ENCODE measurements around the gene COL9A2. TPM values are rescaled to one million over a fixed set of nuclear protein-coding genes. Genes with fewer than 3 reads are reported as not detected.

COL9A2 gene
- total and polyA plus RNA-seq, 12 donors, result 0.20 to 1.8 (median 0.37) TPM

DNA sequence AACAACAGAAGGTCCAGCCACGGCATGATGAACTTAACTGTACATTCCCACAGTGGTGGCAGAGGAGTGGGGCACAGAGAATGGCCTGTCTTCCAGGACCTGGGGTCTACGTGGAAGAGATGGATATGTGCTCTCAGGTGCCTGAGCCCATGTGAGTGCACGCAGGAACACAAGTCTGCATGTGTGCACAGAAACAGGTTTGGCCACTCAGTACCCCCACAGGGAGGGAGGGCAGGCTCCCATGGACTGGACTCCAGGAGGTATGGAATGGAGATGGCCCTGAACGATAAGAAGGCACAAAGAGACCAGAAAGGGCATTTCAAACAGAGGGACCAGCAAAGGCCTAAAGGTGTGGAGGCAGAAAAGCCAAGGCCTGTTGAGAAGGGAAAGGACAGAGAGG lies 10.8 kb downstream of the COL9A2 start:
- Histone ChIP-seq H3K27ac (no peak overlapping the region), H3K36me3 (no peaks in the 10 kb centered on the region), H3K4me3 (no peak overlapping the region), H3K27me3 (peaks cover 0 to 20% (median 15%) of the 10 kb centered on the region in 7 donors), H3K4me1 (peaks cover 0 to 6% (median 0%) of the 10 kb centered on the region in 9 donors), H3K9me3 (no peaks in the 10 kb centered on the region)
- ATAC-seq, result no peak
- TF ChIP-seq, protein P1, sequence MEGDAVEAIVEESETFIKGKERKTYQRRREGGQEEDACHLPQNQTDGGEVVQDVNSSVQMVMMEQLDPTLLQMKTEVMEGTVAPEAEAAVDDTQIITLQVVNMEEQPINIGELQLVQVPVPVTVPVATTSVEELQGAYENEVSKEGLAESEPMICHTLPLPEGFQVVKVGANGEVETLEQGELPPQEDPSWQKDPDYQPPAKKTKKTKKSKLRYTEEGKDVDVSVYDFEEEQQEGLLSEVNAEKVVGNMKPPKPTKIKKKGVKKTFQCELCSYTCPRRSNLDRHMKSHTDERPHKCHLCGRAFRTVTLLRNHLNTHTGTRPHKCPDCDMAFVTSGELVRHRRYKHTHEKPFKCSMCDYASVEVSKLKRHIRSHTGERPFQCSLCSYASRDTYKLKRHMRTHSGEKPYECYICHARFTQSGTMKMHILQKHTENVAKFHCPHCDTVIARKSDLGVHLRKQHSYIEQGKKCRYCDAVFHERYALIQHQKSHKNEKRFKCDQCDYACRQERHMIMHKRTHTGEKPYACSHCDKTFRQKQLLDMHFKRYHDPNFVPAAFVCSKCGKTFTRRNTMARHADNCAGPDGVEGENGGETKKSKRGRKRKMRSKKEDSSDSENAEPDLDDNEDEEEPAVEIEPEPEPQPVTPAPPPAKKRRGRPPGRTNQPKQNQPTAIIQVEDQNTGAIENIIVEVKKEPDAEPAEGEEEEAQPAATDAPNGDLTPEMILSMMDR (IDR thresholded peaks at IDR 0.05), result no peak
- intact Hi-C loops (cut with DNase I), result no loop called here
- WGBS, 2 donors, result 91 to 94% methylated on average over 4 of the region's 4 CpGs
- no peak for DNase-seq

DNA sequence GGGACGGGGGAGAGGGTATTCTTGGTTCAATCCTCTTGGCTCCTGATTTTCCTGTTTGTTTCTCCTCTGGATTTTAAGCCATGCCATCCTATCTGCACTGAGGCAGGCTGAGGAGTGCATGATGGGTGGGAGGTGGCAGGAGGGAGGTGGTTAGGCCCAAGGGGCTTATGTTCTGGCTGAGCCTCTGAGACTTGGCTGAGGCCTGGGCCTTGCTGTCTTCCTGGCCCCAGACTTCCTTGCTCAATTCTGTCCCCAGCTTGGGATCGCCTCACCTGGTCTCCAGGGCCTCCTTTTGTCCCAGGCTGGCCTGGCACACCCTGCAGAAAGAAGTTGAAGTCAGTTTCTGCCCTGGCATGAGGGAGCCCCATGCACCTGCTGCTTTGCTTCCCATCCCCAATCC lies 11.2 kb downstream of the COL9A2 start:
- peaks cover 0 to 6% (median 0%) of the 10 kb centered on the region in 9 donors for H3K4me1 ChIP-seq
- H3K36me3 ChIP-seq, result no peaks in the 10 kb centered on the region
- DNase-seq (no peak), ATAC-seq (no peak)
- intact Hi-C loops (cut with DNase I), result no loop called here
- no peak overlapping the region for H3K4me3 ChIP-seq
- H3K27me3 ChIP-seq, result peaks cover 0 to 20% (median 15%) of the 10 kb centered on the region in 7 donors
- no peak overlapping the region for H3K27ac ChIP-seq
- WGBS, 2 donors, result 88 to 97% methylated on average over 2 of the region's 2 CpGs
- no peaks in the 10 kb centered on the region for H3K9me3 ChIP-seq
- TF ChIP-seq, protein P1 (IDR thresholded peaks at IDR 0.05), result no peak

DNA sequence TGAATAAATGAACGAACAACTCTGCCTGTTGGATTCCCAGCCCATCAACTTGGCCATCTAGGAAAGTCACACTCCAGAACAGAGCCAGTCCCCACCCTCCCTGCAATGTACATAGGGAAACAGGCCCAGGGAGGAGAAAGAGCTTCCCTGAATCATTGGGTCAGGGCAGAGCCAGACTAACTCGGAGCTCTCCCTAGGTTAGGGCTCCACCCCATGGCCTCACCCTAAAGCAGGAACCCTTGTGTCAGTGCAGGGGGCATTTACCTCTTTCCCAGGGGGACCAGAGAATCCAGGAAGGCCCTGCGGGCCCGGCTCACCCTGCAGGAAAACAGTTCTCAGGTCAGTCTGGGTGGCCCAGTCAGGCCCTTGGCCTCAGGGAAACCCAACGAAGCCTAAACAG lies 11.6 kb downstream of the COL9A2 start:
- ATAC-seq, result peak in 1 of 8 donors; percentile 38
- peaks cover 0 to 6% (median 0%) of the 10 kb centered on the region in 9 donors for H3K4me1 ChIP-seq
- no peaks in the 10 kb centered on the region for H3K36me3 ChIP-seq
- H3K4me3 ChIP-seq, result no peak overlapping the region
- 77 to 86% methylated on average over 5 of the region's 5 CpGs for WGBS, 2 donors
- H3K27ac ChIP-seq, result no peak overlapping the region
- H3K9me3 ChIP-seq, result no peaks in the 10 kb centered on the region
- DNase-seq, result no peak
- H3K27me3 ChIP-seq, result peaks cover 0 to 20% (median 15%) of the 10 kb centered on the region in 7 donors
- intact Hi-C loops (cut with DNase I), result no loop called here
- TF ChIP-seq, protein P1 (IDR thresholded peaks at IDR 0.05), result peak in 4 of 9 donors; percentile 8 to 21 (median 16)

DNA sequence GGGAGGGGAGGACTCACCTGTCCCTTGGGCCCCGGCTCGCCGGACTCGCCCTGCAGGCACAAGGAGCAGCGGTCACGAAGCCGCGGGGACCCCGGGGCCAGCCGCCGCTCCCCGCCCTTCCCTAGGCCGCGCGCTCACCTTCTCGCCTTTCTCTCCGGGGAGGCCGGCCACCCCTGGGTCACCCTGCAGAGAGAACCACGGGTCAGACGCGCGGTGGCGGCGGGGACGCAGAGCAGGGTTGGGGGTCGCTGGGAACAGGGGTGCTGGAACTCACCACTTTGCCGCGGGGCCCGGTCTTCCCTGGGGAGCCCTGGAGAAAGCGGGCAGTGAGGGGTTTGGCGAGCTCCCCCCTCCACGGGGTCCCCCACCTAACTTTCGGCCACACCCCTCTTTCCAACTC lies 13.3 kb downstream of the COL9A2 start:
- H3K36me3 ChIP-seq, result no peaks in the 10 kb centered on the region
- H3K4me1 ChIP-seq, result peaks cover 0 to 6% (median 0%) of the 10 kb centered on the region in 9 donors
- H3K9me3 ChIP-seq, result no peaks in the 10 kb centered on the region
- TF ChIP-seq, protein P1 (IDR thresholded peaks at IDR 0.05), result no peak
- 22 to 33% methylated on average over 33 of the region's 33 CpGs for WGBS, 2 donors
- intact Hi-C loops (cut with DNase I), result no loop called here
- H3K27me3 ChIP-seq, result peaks cover 0 to 20% (median 15%) of the 10 kb centered on the region in 7 donors
- DNase-seq (no peak), ATAC-seq (peak in 1 of 8 donors; percentile 15)
- peak overlapping the region in 5 of 10 donors; percentile 3 to 31 (median 22) for H3K4me3 ChIP-seq
- no peak overlapping the region for H3K27ac ChIP-seq

All from heart right ventricle (tissue), 16 donors.